DMS 273 (cell line): ENCODE measurements around the gene TRIM42.

Experiments
- DNase-seq: peaks from one replicate; lab custom pipeline; 2025; ENCODE audit not compliant: unreplicated experiment; lab: John Stamatoyannopoulos, UW

The TRIM42 gene

DNA sequence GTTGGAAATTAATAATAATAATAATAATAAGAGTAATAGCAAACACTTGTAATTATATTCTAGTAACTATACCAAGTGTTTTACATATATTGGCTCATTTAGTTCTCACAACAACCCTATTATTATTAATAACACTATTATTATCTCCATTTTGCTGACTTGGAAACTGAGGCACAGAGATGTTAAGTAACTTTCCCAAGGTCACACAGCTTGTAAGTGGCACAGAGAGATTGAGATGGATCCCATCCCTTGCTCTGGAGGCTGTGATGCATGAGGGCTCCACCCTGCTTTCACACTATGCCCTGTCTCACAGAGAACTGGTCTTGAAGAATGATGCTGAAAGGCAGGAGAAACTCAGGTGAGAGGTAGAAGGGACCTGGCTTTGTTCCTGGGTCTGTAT is 31.9 kb downstream of the TRIM42 start:
- no peak for DNase-seq

DNA sequence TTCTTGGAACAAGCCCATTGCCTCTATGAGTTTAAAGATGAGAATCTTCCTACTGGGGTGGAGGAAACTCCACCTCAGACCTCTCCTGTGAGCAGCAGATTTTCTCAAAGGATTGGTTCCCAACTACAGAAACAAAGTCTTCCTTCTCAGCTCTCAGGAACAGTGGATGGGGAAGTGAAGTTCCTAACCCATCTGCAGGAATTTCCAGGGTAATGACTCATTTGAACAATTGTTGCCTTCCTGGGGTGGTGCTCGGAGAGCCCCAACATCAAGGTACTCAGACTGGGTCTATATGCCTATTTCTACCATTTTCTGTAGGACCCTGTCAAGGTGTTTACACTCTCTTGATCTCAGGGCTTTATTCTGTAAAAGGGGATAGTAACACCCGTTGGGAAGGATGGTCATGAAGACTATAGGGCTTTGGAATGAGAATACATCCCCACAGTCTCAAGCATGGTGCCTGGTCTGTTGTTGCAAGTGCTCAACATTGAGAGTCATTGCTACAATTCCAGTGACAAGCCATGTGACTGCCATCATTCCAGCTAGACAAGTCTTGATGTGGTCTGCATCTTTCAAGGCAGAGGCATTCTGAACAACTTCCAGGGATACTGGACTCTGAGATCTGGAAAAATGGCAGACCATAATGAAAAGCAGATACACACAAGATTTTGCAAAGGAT is 33.0 kb downstream of the TRIM42 start:
- DNase-seq, result no peak

GRCh38 chr3:140711390-140712035 is 33.6 kb downstream of the TRIM42 start:
- DNase-seq, result no peak

DNA sequence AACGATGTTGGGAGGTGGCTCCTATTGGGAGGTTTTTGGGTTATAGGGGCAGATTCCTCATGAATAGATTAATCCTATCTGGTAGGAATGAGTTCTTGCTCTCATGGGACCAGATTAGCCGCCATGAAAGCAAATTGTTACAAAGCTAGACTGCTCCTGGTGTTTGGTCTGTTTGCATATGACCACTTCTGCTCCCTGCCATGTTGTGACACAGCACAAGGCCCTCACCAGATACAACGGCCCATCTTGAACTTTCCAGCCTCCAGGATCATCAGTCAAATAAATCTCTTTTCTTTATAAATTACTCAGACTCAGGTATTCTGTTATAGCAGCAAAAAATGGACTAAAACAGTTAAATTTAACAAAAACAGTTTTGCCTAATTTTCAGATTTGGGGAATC is 34.4 kb downstream of the TRIM42 start:
- DNase-seq, result no peak

DNA sequence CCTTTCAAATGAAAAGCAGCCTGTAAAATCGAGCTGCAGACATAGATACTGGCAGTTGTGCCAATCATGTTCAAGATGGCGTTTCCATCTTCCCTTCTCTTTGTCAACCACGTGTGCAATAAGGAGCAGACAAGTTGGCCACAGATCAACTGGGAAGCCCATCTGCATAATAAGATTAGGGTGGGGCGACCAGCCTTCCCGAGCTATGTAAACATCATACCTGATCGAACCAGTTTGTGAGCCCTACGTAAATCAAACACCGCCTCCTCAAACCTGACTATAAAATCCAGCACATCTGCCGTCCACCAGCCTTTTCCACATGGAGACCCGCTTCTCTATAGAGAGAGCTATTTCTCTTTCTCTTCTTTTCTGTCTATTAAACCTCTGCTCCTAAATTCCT is 37.2 kb downstream of the TRIM42 start:
- peak; percentile 32 for DNase-seq

- DNase-seq, result no peak
Measured at GRCh38 chr3:140717921-140718320, 40.1 kb downstream of the TRIM42 start.

DNA sequence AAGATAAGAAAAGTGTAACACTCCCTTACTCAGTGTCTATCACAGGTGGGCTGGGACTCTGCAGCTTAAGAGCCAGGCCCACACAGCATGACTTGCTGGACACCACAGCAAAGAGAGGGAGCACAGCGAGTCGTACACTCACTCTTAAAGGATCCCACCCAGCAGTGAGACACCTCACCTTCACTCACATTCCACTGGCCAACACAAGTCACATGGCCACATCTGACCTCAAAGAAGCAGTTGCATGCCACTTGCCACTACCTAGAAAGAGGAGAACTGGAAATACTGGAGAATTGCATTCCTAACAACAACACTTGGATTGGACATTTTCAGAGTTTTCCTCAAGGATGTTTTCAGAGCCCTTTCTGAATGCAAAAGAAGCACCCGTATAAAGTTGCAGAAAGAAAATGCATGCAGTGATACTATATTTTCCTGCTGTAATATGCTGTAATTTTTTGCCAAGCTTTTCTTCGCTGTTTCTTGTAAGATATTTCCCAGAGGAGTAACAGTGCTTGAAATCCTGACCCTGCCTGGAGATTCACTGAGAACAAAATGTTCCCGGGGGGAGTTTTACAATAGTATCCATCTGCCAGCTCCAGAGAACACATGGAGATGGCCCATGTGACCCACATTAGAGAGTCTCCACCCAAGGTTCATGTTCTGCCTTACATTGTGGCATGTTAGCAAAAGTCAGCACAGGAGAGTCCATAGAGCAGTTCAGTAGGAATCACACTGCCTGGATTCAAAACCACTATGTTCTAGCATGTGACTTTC is 42.2 kb downstream of the TRIM42 start:
- DNase-seq, result peak; percentile 71

- DNase-seq, result no peak
Measured at GRCh38 chr3:140723576-140723975, 45.7 kb downstream of the TRIM42 start.

DNA sequence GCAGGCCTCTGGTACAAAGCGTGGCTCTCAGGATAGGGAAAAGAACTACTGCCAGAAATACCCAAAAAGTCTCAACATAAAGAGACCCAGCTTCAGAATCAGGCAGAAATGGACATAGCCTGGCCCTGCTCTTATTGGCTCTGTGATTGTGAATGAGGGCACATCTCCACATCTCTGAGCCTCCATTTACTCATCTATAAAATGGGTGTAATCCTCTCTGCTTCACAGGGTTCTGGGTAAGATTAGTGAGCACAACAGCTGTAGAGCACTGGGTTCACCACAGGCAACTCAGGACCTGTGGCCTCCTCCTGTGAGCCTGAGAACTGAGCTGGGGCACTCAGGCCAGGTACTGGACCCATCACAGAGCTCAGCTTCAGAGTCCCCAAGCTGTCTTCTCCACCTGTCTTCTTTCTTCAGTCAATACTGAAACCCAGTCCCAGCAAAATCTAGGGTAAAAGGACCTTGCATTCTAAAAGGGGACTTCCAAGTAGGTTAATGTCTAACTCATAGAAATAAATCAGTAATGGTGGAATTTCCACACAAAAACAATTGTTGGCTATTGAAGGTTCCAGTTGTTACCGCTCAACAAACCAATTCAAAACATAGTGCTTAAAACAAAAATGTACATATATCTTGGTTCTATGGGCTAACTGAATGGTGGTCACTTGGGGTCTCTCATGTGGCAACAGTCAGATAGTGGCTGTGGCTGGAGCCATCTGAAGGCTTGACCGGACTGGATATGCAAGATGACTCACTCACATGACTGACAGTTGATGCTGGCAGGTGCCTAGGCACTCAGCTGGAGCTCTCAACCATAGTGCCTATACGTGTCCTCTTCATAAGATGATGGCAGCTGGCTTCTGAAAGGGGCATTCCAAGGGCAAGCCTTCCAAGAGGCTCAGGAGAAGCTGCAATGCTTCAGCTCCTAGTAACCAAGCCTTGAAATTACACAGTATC is 47.3 kb downstream of the TRIM42 start:
- DNase-seq, result no peak

GRCh38 chr3:140726066-140726465 is 48.2 kb downstream of the TRIM42 start:
- DNase-seq, result no peak

- DNase-seq, result no peak
Measured at GRCh38 chr3:140727886-140728285, 50.0 kb downstream of the TRIM42 start.

DNA sequence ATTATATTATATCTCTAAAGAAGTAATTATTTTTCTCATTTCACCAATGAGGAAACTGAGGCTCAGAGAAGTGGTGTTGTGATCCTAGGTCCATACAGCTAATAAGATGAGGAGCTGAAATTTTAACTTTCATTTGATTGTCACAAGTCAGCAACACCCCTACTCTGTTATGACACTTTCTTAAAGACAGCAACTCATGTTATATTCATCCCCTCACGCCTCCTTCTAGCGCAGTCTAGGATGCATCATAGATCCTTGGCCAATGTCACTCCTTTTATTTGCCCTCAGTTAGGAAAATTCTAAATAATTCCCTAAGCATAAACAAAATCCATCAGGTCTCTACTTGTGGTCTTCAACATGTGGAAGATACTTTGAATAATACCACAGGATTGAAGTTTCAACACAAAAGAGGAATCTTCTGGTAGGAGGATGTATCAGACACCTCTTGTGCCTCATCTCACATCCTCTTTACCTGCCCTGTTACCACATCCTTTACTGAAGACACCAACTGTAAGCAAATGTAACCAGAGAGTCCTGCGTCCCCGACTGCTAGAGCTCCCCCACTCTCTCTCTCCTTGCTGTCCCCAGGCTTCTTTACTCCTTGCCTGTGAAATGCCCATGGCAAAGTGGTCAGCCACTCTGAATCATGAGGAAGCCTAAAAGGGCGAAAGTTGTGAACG is 53.7 kb downstream of the TRIM42 start:
- DNase-seq, result no peak

- DNase-seq, result no peak
Measured at GRCh38 chr3:140733623-140734022, 55.8 kb downstream of the TRIM42 start.

DNA sequence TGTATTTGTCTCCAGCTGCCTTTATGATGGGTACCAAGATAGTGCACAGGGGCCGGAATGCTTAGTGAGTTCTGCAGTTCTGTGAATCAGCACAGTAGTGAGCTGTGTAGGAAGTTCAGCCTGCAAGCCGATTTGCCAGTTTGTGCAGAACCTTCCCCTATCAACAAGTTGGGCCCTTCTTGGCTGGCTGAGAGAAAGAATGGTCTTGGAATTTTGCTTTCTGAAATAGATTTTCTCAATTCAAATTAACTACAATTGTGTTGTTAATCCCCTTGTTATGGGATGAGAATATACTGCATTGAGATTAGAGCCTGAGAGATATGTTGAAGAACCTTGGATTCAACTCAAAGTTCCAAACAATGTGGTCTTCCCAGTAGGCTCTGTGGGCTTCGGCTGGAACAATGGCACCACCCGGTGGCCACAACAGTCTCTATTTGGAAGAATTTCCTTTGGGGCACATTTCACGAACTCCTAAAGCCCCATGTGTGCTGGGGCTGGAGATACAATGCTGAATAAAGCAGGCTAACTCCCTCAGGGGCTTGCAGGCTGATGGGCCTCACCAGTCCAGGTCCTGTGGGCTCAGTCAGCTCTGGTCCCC is 59.1 kb downstream of the TRIM42 start:
- peak; percentile 82 for DNase-seq

- DNase-seq, result no peak
Measured at GRCh38 chr3:140742116-140742515, 64.3 kb downstream of the TRIM42 start.

- no peak for DNase-seq
Measured at GRCh38 chr3:140748171-140748570, 70.3 kb downstream of the TRIM42 start.

- no peak for DNase-seq
Measured at GRCh38 chr3:140748903-140749302, 71.0 kb downstream of the TRIM42 start.
